ENCODE results near the gene LBR.

- no peak for TF ChIP-seq CTCF (IDR thresholded peaks at IDR 0.05)
- TF ChIP-seq POLR2A (IDR thresholded peaks at IDR 0.05): no peak
Observed at GRCh38 chr1:225360119-225360518, 67.7 kb downstream of the LBR start.

Measured in ovary (tissue), 3 donors.